HepG2 (cell line): ENCODE measurements around the gene AHRR. TPM values are rescaled to one million over a fixed set of nuclear protein-coding genes. Genes with fewer than 3 reads are reported as not detected.

Experiments used
- ATAC-seq: fragments of 200-7000 bp; cut with Tn5 transposase; 3 replicates; pipeline ENCODE4 v1.9.1; 2020; ENCODE audit warnings: mild to moderate bottlenecking, moderate library complexity
- BruUV-seq: library from RNA; stranded (reverse); fragments of 400-500 nt; replicated peaks from 2 replicates; lab custom pipeline; 2021; lab: Mats Ljungman, UMichigan
- CTCF ChIA-PET: fragments of 300-600 bp; formaldehyde crosslinking; extraction: SDS; loops from one replicate; lab custom pipeline; 2021; ENCODE audit warnings: low total read pairs, inconsistent platforms, low intra/inter-chr PET ratio; lab: Yijun Ruan, JAX
- POLR2A ChIA-PET: fragments of 350-600 bp; sonication (Branson Sonifier 250); formaldehyde crosslinking; loops from one replicate; lab custom pipeline; 2020; ENCODE audit warnings: antibody characterized with exemption, inconsistent platforms; lab: Yijun Ruan, JAX
- DNase-seq: peaks from one replicate; pipeline ENCODE4 v3.0.0-alpha.2; 2015; ENCODE audit warnings: low spot score
- FAIRE-seq: peaks from 3 replicates; lab custom pipeline; 2011; peaks lifted over from hg19 to GRCh38; lab: Jason Lieb, UNC
- H2AFZ ChIP-seq: one replicate; pipeline ENCODE4 v1.6.1; 2011; ENCODE audit warnings: low read length, inconsistent platforms
- H3K27ac ChIP-seq: fragments of 300-600 bp; 3 replicates; pipeline ENCODE4 v1.8.0; 2011; ENCODE audit warnings: mixed run types, mild to moderate bottlenecking, mixed read lengths, low read length, inconsistent platforms; ENCODE audit not compliant: insufficient read depth; ENCODE audit errors: extremely low read length
- H3K27me3 ChIP-seq, 2 experiments: fragments of 200-600 bp in 1 of 2; 2 replicates in 1 of 2; 3 replicates in 1 of 2; pipeline versions ENCODE4 v1.6.0 to v1.8.0; 2011; ENCODE audit warnings: low read length in 2 of 2, mild to moderate bottlenecking in 2 of 2, moderate library complexity in 2 of 2, inconsistent platforms in 1 of 2; ENCODE audit not compliant: insufficient read depth in 2 of 2, control insufficient read depth in 1 of 2
- H3K36me3 ChIP-seq, 2 experiments: fragments of 200-600 bp in 1 of 2; replicated peaks in 1 of 2; 2 replicates in 1 of 2; 3 replicates in 1 of 2; pipeline versions ENCODE4 v1.5.1 to v1.8.0; 2011; ENCODE audit warnings: low read length in 2 of 2, inconsistent platforms in 1 of 2; ENCODE audit not compliant: insufficient read depth in 2 of 2, control insufficient read depth in 1 of 2
- H3K4me1 ChIP-seq: 2 replicates; pipeline ENCODE4 v1.5.1; 2012; ENCODE audit warnings: low read length, inconsistent platforms; ENCODE audit not compliant: insufficient read depth
- H3K4me2 ChIP-seq: 2 replicates; pipeline ENCODE4 v1.6.0; 2011; ENCODE audit warnings: low read depth, low read length, inconsistent platforms
- H3K4me3 ChIP-seq, 3 experiments: fragments of 200-600 bp in 1 of 3; sonication (generic), shearing (Covaris generic) in 1 of 3; replicated peaks in 1 of 3; 2 replicates each; pipeline ENCODE4 v1.5.1; 2011 to 2016; ENCODE audit warnings: low read length in 3 of 3, inconsistent platforms in 2 of 3, low read depth in 2 of 3, mild to moderate bottlenecking in 2 of 3, control low read depth in 1 of 3, mixed read lengths in 1 of 3; ENCODE audit not compliant: insufficient read depth in 1 of 3
- H3K79me2 ChIP-seq: one replicate; pipeline ENCODE4 v1.6.1; 2011; ENCODE audit warnings: low read length, inconsistent platforms; ENCODE audit not compliant: insufficient read depth
- H3K9ac ChIP-seq: 2 replicates; pipeline ENCODE4 v1.6.0; 2011; ENCODE audit warnings: mild to moderate bottlenecking, low read depth, low read length, inconsistent platforms; ENCODE audit not compliant: insufficient read depth
- H3K9me3 ChIP-seq: 2 replicates; pipeline ENCODE4 v1.5.1; 2012; ENCODE audit warnings: mild to moderate bottlenecking, low read length
- H4K20me1 ChIP-seq: 2 replicates; pipeline ENCODE4 v1.6.0; 2011; ENCODE audit warnings: inconsistent platforms, mild to moderate bottlenecking, low read length, moderate library complexity; ENCODE audit not compliant: insufficient read depth
- AGO2 ChIP-seq: fragments of 200-400 bp; formaldehyde crosslinking; optimal IDR thresholded peaks from 2 replicates; pipeline ENCODE3; 2017; ENCODE audit warnings: mild to moderate bottlenecking, low read depth, low read length, moderate library complexity
- DNMT3B ChIP-seq: conservative IDR thresholded peaks from 2 replicates; pipeline ENCODE4 v1.6.1; 2016; ENCODE audit warnings: missing biosample characterization, control low read depth
- GTF2F1 ChIP-seq: fragments of 150-350 bp; IDR thresholded peaks from 2 replicates; pipeline ENCODE4 v1.6.1; 2014; ENCODE audit warnings: low read length
- IRF2 ChIP-seq: IDR thresholded peaks from 2 replicates; pipeline ENCODE4 v1.6.1; 2018; ENCODE audit warnings: missing genetic modification reagents, missing compliant biosample characterization
- MZF1 ChIP-seq: sonication (generic); formaldehyde crosslinking; IDR thresholded peaks from 2 replicates; pipeline ENCODE4 v1.8.1; 2023; ENCODE audit warnings: mild to moderate bottlenecking, missing genetic modification reagents, borderline replicate concordance
- REL ChIP-seq: sonication (generic); formaldehyde crosslinking; conservative IDR thresholded peaks from 2 replicates; pipeline ENCODE4 v1.8.0; 2022; ENCODE audit warnings: mild to moderate bottlenecking, missing genetic modification reagents, moderate library complexity
- RORA ChIP-seq: sonication (generic); formaldehyde crosslinking; IDR thresholded peaks from 2 replicates; pipeline ENCODE4 v1.5.0; 2020; ENCODE audit warnings: mild to moderate bottlenecking, missing genetic modification reagents, moderate library complexity
- ZBED4 ChIP-seq: sonication (generic); formaldehyde crosslinking; IDR thresholded peaks from 2 replicates; pipeline ENCODE4 v1.4.0; 2020; ENCODE audit warnings: missing genetic modification reagents, borderline replicate concordance
- ZNF121 ChIP-seq: sonication (generic); formaldehyde crosslinking; IDR thresholded peaks from 2 replicates; pipeline ENCODE4 v1.5.0; 2020; ENCODE audit warnings: mild to moderate bottlenecking, missing genetic modification reagents
- ZNF44 ChIP-seq: sonication (generic); formaldehyde crosslinking; IDR thresholded peaks from 2 replicates; pipeline ENCODE4 v1.5.1; 2020; ENCODE audit warnings: mild to moderate bottlenecking, missing genetic modification reagents
- ZNF589 ChIP-seq: sonication (generic); formaldehyde crosslinking; conservative IDR thresholded peaks from 2 replicates; pipeline ENCODE4 v1.8.0; 2022; ENCODE audit warnings: mild to moderate bottlenecking, moderate library complexity, missing genetic modification reagents
- ZNF652 ChIP-seq: IDR thresholded peaks from 2 replicates; pipeline ENCODE4 v1.6.1; 2016; ENCODE audit warnings: low read depth, borderline replicate concordance
- ZNF800 ChIP-seq: sonication (generic); formaldehyde crosslinking; IDR thresholded peaks from 2 replicates; pipeline ENCODE4 v1.4.0; 2020; ENCODE audit warnings: missing genetic modification reagents
- WGBS: methylation state at CpG from one replicate; pipeline ENCODE4 v1.1.6; 2017; ENCODE audit warnings: low lambda C conversion rate; 5-methylcytosine and 5-hydroxymethylcytosine counted together
- in situ Hi-C: cut with HindIII; loops from 2 replicates; pipeline ENCODE4 v1.10.0; 2017; ENCODE audit warnings: low pct_unique_long_range_greater_than_20kb; ENCODE audit not compliant: extremely low pct_ligation_motif_present
- intact Hi-C: fragments of 100-400 bp; cut with micrococcal nuclease; formaldehyde crosslinking; loops from one replicate; pipeline ENCODE4 v1.10.0; 2022; ENCODE audit not compliant: unreplicated experiment
- polyA plus RNA-seq, 8 experiments: library from polyadenylated mRNA; depleted of rRNA in 3 of 8; stranded (reverse) in 7 of 8; unstranded in 1 of 8; fragments of >200 nt; fragmentation: Illumina TruSeq in 4 of 8; extraction: Trizol in 4 of 8; gene quantifications; 2 replicates each; pipeline versions ENCODE4 v1.2.1 to v1.2.3, GENCODE V29; 2011 to 2016; ENCODE audit warnings: low read depth in 4 of 8, missing spikeins in 1 of 8, mixed read lengths in 1 of 8; ENCODE audit not compliant: insufficient read depth in 1 of 8
- total RNA-seq, 5 experiments: library from RNA; depleted of rRNA; stranded (reverse); fragments of >200 nt; fragmentation: Illumina TruSeq; extraction: Trizol; gene quantifications; 2 replicates each; pipeline ENCODE4 v1.2.3, GENCODE V29; 2016; ENCODE audit warnings: low read depth in 1 of 5

Gene AHRR
- total and polyA plus RNA-seq, 2 of the 13 experiments (the other 11 are each of a cell fraction or from before 2014, with no cell fraction given), result 0.28 to 0.35 TPM

- WGBS, result 76% methylated on average over 1 of the region's 1 CpG
- POLR2A ChIA-PET, result no interaction called here
- no TSS peak for BruUV-seq
- Histone ChIP-seq H3K27ac (no peak overlapping the region), H3K9me3 (no peaks in the 10 kb centered on the region), H3K4me1 (no peaks in the 10 kb centered on the region), H3K27me3 (no peaks in the 10 kb centered on the region; a peak in 1 of 5 replicates), H3K9ac (no peak overlapping the region), H3K4me2 (no peak overlapping the region), H3K4me3 (no peak overlapping the region), H4K20me1 (no peaks in the 10 kb centered on the region), H3K36me3 (no peaks in the 10 kb centered on the region), H3K79me2 (no peaks in the 10 kb centered on the region), H2AFZ (no peak overlapping the region)
- TF ChIP-seq DNMT3B, result no peak
- no peak for TF ChIP-seq ZNF44 (CRISPR knock-in tag)
- TF ChIP-seq IRF2 (CRISPR knock-in tag), result no peak
- FAIRE-seq (no peak), ATAC-seq (no peak), DNase-seq (no peak)
- in situ Hi-C loops, result no loop called here
- intact Hi-C loops, result no loop called here
- CTCF ChIA-PET, result no interaction called here
These were observed 43.0 kb downstream of the AHRR start for GRCh38 chr5:364497-364896.

- H3K4me3 ChIP-seq, result no peak overlapping the region
- no peaks in the 10 kb centered on the region for H3K36me3 ChIP-seq
- ATAC-seq (no peak), FAIRE-seq (no peak), DNase-seq (no peak)
- ChIA-PET POLR2A (no interaction called here), CTCF (no interaction called here)
- no peaks in the 10 kb centered on the region for H3K9me3 ChIP-seq
- H3K4me2 ChIP-seq, result no peak overlapping the region
- no TSS peak for BruUV-seq
- no peaks in the 10 kb centered on the region for H3K4me1 ChIP-seq
- in situ Hi-C loops, result no loop called here
- H3K27ac ChIP-seq, result no peak overlapping the region
- intact Hi-C loops, result no loop called here
- no peaks in the 10 kb centered on the region; a peak in 1 of 5 replicates for H3K27me3 ChIP-seq
- WGBS, result 72% methylated on average over 17 of the region's 18 CpGs
- H3K79me2 ChIP-seq, result no peaks in the 10 kb centered on the region
- H2AFZ ChIP-seq, result no peak overlapping the region
- no peak overlapping the region for H3K9ac ChIP-seq
- H4K20me1 ChIP-seq, result no peaks in the 10 kb centered on the region
- no peak for TF ChIP-seq ZBED4 (CRISPR knock-in tag)
- TF ChIP-seq RORA (CRISPR knock-in tag), result no peak
- no peak for TF ChIP-seq ZNF121 (CRISPR knock-in tag)
- no peak for TF ChIP-seq ZNF652
- TF ChIP-seq MZF1 (CRISPR knock-in tag), result no peak
- no peak for TF ChIP-seq ZNF589
- no peak for TF ChIP-seq ZNF800 (CRISPR knock-in tag)
- TF ChIP-seq REL (CRISPR knock-in tag), result no peak
- TF ChIP-seq AGO2, result no peak
- TF ChIP-seq GTF2F1, result no peak
These were observed 45.2 kb downstream of the AHRR start for GRCh38 chr5:366541-367357.
